ENCODE results near the gene HAUS5. TPM values are rescaled to one million over a fixed set of nuclear protein-coding genes. Genes with fewer than 3 reads are reported as not detected.

The HAUS5 gene
- total RNA-seq, result 3.9 and 4.2 TPM in 2 replicates

- no peaks in the 10 kb centered on the region for H3K27me3 ChIP-seq (ENCODE audit: control insufficient read depth, insufficient read depth, low read length)
- peak within 1 kb of the TSS; percentile 67 for H3K4me3 ChIP-seq (ENCODE audit: low read depth, low read length)
- TF ChIP-seq CTCF (IDR thresholded peaks at IDR 0.05; ENCODE audit: insufficient read depth, low read length, severe bottlenecking), result no peak
- peaks cover 2% of the 10 kb centered on the region for H3K36me3 ChIP-seq (ENCODE audit: control insufficient read depth, insufficient read depth, low read length)
- DNase-seq (ENCODE audit: low read depth), result peak; percentile 78
- no peak for FAIRE-seq
Observed at GRCh38 chr19:35612559-35613321, at the start of gene HAUS5. TSS of gene HAUS5 (plus strand) at chr19:35612735. CDS start at chr19:35612795, 60 bp downstream.

DNA sequence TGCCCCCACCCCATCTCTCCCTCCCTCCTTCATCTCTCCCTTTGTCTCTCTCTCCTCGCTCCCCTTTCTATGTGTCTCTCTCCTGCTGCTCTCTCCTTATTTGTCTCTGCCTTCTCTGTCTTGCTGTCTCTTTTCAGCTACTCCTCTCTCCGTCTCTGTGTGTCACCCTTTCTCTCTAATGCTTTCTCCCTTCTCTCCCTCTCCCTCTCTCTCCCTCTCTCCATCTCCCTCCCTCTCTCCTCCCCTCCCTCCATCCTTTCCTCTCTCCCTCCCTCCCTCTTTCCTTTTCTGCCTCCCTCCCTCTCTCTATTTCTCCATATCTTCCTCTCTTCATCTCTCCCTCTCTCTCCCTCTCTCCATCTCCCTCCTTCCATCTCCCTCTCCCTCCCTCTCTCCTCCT, 49.8 kb upstream of the HAUS5 start:
- TF ChIP-seq CTCF (IDR thresholded peaks at IDR 0.05; ENCODE audit: insufficient read depth, low read length, severe bottlenecking), result no peak
- Histone ChIP-seq H3K36me3 (ENCODE audit: control insufficient read depth, insufficient read depth, low read length) (no peaks in the 10 kb centered on the region), H3K4me3 (ENCODE audit: low read depth, low read length) (no peak overlapping the region), H3K27me3 (ENCODE audit: control insufficient read depth, insufficient read depth, low read length) (no peaks in the 10 kb centered on the region)
- DNase-seq (ENCODE audit: low read depth), result no peak
- FAIRE-seq, result no peak

GRCh38 chr19:35563207-35563829, 49.2 kb upstream of the HAUS5 start, which contains the start of gene ATP4A:
TSS of gene ATP4A (minus strand) at chr19:35563658. CDS start at chr19:35563629, 29 bp downstream.
- no peaks in the 10 kb centered on the region for H3K27me3 ChIP-seq (ENCODE audit: control insufficient read depth, insufficient read depth, low read length)
- H3K4me3 ChIP-seq (ENCODE audit: low read depth, low read length), result no peak within 1 kb of the TSS
- no peak for TF ChIP-seq CTCF (IDR thresholded peaks at IDR 0.05; ENCODE audit: insufficient read depth, low read length, severe bottlenecking)
- no peaks in the 10 kb centered on the region for H3K36me3 ChIP-seq (ENCODE audit: control insufficient read depth, insufficient read depth, low read length)
- FAIRE-seq (no peak), DNase-seq (ENCODE audit: low read depth) (no peak)

- peak; percentile 28 for FAIRE-seq
- TF ChIP-seq CTCF (IDR thresholded peaks at IDR 0.05; ENCODE audit: insufficient read depth, low read length, severe bottlenecking), result no peak
- Histone ChIP-seq H3K4me3 (ENCODE audit: low read depth, low read length) (no peak overlapping the region), H3K27me3 (ENCODE audit: control insufficient read depth, insufficient read depth, low read length) (no peaks in the 10 kb centered on the region), H3K36me3 (ENCODE audit: control insufficient read depth, insufficient read depth, low read length) (no peaks in the 10 kb centered on the region)
- DNase-seq (ENCODE audit: low read depth), result no peak
Observed at GRCh38 chr19:35565016-35565856, 47.3 kb upstream of the HAUS5 start.

GRCh38 chr19:35566738-35567137, 45.8 kb upstream of the HAUS5 start:
- DNase-seq (ENCODE audit: low read depth) (no peak), FAIRE-seq (no peak)
- TF ChIP-seq CTCF (IDR thresholded peaks at IDR 0.05; ENCODE audit: insufficient read depth, low read length, severe bottlenecking), result no peak
- H3K36me3 ChIP-seq (ENCODE audit: control insufficient read depth, insufficient read depth, low read length), result no peaks in the 10 kb centered on the region
- H3K27me3 ChIP-seq (ENCODE audit: control insufficient read depth, insufficient read depth, low read length), result no peaks in the 10 kb centered on the region
- no peak overlapping the region for H3K4me3 ChIP-seq (ENCODE audit: low read depth, low read length)

Measured in bronchial epithelial cell (primary cell).